H9 (cell line): ENCODE results near the gene KCNN3. TPM values are rescaled to one million over a fixed set of nuclear protein-coding genes. Genes with fewer than 3 reads are reported as not detected.

ENCODE experiments used
- DNase-seq: peaks from one replicate; pipeline ENCODE4 v3.0.0-alpha.2; 2017
- H2AFZ ChIP-seq: one replicate; pipeline ENCODE4 v1.6.1; 2013; ENCODE audit warnings: mild to moderate bottlenecking, low read length, control low read depth, moderate library complexity
- H2AK5ac ChIP-seq: 2 replicates; pipeline ENCODE4 v1.6.1; 2013; ENCODE audit warnings: low read length, control low read depth, mixed read lengths; ENCODE audit not compliant: insufficient read length
- H2BK120ac ChIP-seq: one replicate; pipeline ENCODE4 v1.6.1; 2013; ENCODE audit warnings: low read depth, mild to moderate bottlenecking, low read length, control low read depth, inconsistent platforms; ENCODE audit not compliant: poor library complexity, severe bottlenecking
- H2BK12ac ChIP-seq: 2 replicates; pipeline ENCODE4 v1.6.1; 2013; ENCODE audit warnings: low read length, control low read depth, mixed read lengths, low read depth; ENCODE audit not compliant: insufficient read length
- H2BK15ac ChIP-seq: 2 replicates; pipeline ENCODE4 v1.6.1; 2013; ENCODE audit warnings: low read depth, low read length, control low read depth
- H2BK20ac ChIP-seq: one replicate; pipeline ENCODE4 v1.6.1; 2013; ENCODE audit warnings: low read depth, mild to moderate bottlenecking, low read length, control low read depth, inconsistent platforms; ENCODE audit not compliant: poor library complexity, severe bottlenecking
- H2BK5ac ChIP-seq: 2 replicates; pipeline ENCODE4 v1.6.1; 2013; ENCODE audit warnings: low read length, control low read depth, mixed read lengths; ENCODE audit not compliant: insufficient read length
- H3K14ac ChIP-seq: 2 replicates; pipeline ENCODE4 v1.6.1; 2013; ENCODE audit warnings: low read length, control low read depth; ENCODE audit not compliant: insufficient read depth
- H3K18ac ChIP-seq: 2 replicates; pipeline ENCODE4 v1.6.1; 2013; ENCODE audit warnings: low read depth, mild to moderate bottlenecking, mixed read lengths, low read length, control low read depth; ENCODE audit not compliant: insufficient read length
- H3K23ac ChIP-seq: 2 replicates; pipeline ENCODE4 v1.6.1; 2013; ENCODE audit warnings: low read length, control low read depth, mixed read lengths, low read depth; ENCODE audit not compliant: insufficient read length
- H3K23me2 ChIP-seq: 2 replicates; pipeline ENCODE4 v1.6.1; 2013; ENCODE audit warnings: low read depth, mild to moderate bottlenecking, mixed read lengths, low read length, control low read depth; ENCODE audit not compliant: insufficient read length, poor library complexity, severe bottlenecking
- H3K27ac ChIP-seq: 2 replicates; pipeline ENCODE4 v1.5.1; 2013; ENCODE audit warnings: low read length, control low read depth, mixed read lengths, low read depth; ENCODE audit not compliant: insufficient read length
- H3K27me3 ChIP-seq: 2 replicates; pipeline ENCODE4 v1.6.1; 2013; ENCODE audit warnings: low read length, control low read depth, inconsistent platforms; ENCODE audit not compliant: insufficient read depth
- H3K4ac ChIP-seq: 2 replicates; pipeline ENCODE4 v1.6.1; 2013; ENCODE audit warnings: low read depth, mild to moderate bottlenecking, control low read depth, inconsistent platforms, low read length, moderate library complexity
- H3K4me1 ChIP-seq: 2 replicates; pipeline ENCODE4 v1.6.1; 2013; ENCODE audit warnings: low read length, control low read depth, inconsistent platforms; ENCODE audit not compliant: insufficient read depth
- H3K4me2 ChIP-seq: 2 replicates; pipeline ENCODE4 v1.6.1; 2013; ENCODE audit warnings: low read length, control low read depth, mixed read lengths; ENCODE audit not compliant: insufficient read length, insufficient read depth
- H3K56ac ChIP-seq: 2 replicates; pipeline ENCODE4 v1.6.1; 2013; ENCODE audit warnings: low read depth, mild to moderate bottlenecking, mixed read lengths, low read length, control low read depth; ENCODE audit not compliant: insufficient read length
- H3K79me1 ChIP-seq: 2 replicates; pipeline ENCODE4 v1.6.1; 2013; ENCODE audit warnings: low read depth, mild to moderate bottlenecking, moderate library complexity, low read length, control low read depth, inconsistent platforms; ENCODE audit not compliant: insufficient read depth, poor library complexity, severe bottlenecking
- H3K79me2 ChIP-seq: 2 replicates; pipeline ENCODE4 v1.6.1; 2013; ENCODE audit warnings: low read length, control low read depth, inconsistent platforms; ENCODE audit not compliant: insufficient read depth
- H3K9ac ChIP-seq: 2 replicates; pipeline ENCODE4 v1.6.1; 2013; ENCODE audit warnings: low read length, control low read depth, mixed read lengths; ENCODE audit not compliant: insufficient read length; ENCODE audit errors: extremely low read depth
- H3K9me3 ChIP-seq: one replicate; pipeline ENCODE4 v1.6.1; 2013; ENCODE audit warnings: low read depth, low read length, inconsistent platforms; ENCODE audit not compliant: control insufficient read depth
- H3T11ph ChIP-seq: one replicate; pipeline ENCODE4 v1.6.1; 2013; ENCODE audit warnings: mild to moderate bottlenecking, low read length, control low read depth, inconsistent platforms
- H4K20me1 ChIP-seq: one replicate; pipeline ENCODE4 v1.6.1; 2013; ENCODE audit not compliant: control insufficient read depth, insufficient read length, insufficient read depth
- H4K5ac ChIP-seq: 2 replicates; pipeline ENCODE4 v1.6.1; 2013; ENCODE audit warnings: low read depth, mild to moderate bottlenecking, mixed read lengths, low read length, control low read depth; ENCODE audit not compliant: insufficient read length
- H4K8ac ChIP-seq: replicated peaks from 2 replicates; pipeline ENCODE4 v1.6.1; 2013; ENCODE audit warnings: low read length, control low read depth, mixed read lengths, low read depth; ENCODE audit not compliant: insufficient read length
- H4K91ac ChIP-seq: 2 replicates; pipeline ENCODE4 v1.6.1; 2013; ENCODE audit warnings: low read depth, mild to moderate bottlenecking, moderate library complexity, mixed read lengths, low read length, control low read depth; ENCODE audit not compliant: insufficient read length
- H3K27ac Mint-ChIP-seq, 3 experiments: 2 replicates in 2 of 3; 3 replicates in 1 of 3; pipeline ENCODE4 v1.8.0; 2020 to 2021; ENCODE audit warnings: mixed read lengths in 3 of 3, mild to moderate bottlenecking in 1 of 3, moderate library complexity in 1 of 3
- H3K27me3 Mint-ChIP-seq: 2 replicates; pipeline ENCODE4 v1.8.0; 2021; ENCODE audit warnings: low read depth, mild to moderate bottlenecking, moderate library complexity, mixed read lengths
- H3K36me3 Mint-ChIP-seq, 3 experiments: 2 replicates in 2 of 3; 3 replicates in 1 of 3; pipeline ENCODE4 v1.8.0; 2020 to 2021; ENCODE audit warnings: low read depth in 3 of 3, mixed read lengths in 3 of 3; ENCODE audit not compliant: insufficient read depth in 1 of 3
- H3K4me1 Mint-ChIP-seq, 2 experiments: 2 replicates each; pipeline ENCODE4 v1.8.0; 2020; ENCODE audit warnings: mixed read lengths in 2 of 2
- H3K4me3 Mint-ChIP-seq, 2 experiments: 2 replicates in 1 of 2; 3 replicates in 1 of 2; pipeline ENCODE4 v1.8.0; 2020 to 2021; ENCODE audit warnings: mild to moderate bottlenecking in 2 of 2, mixed read lengths in 2 of 2, moderate library complexity in 1 of 2
- H3K9me3 Mint-ChIP-seq, 2 experiments: 2 replicates in 1 of 2; 3 replicates in 1 of 2; pipeline ENCODE4 v1.8.0; 2020; ENCODE audit warnings: mild to moderate bottlenecking in 2 of 2, mixed read lengths in 2 of 2, moderate library complexity in 1 of 2
- CTCF ChIP-seq: fragments of 200-600 bp; sonication (generic); conservative IDR thresholded peaks from 3 replicates; pipeline ENCODE4 v1.8.0; 2021; ENCODE audit warnings: antibody characterized with exemption, mild to moderate bottlenecking
- WGBS: extraction: QIAGEN DNeasy Blood & Tissue Kit; methylation state at CpG from one replicate; pipeline ENCODE4 v1.1.7; 2013; ENCODE audit warnings: missing lambda C conversion rate, low lambda C conversion rate, mixed read lengths; ENCODE audit not compliant: insufficient read length; ENCODE audit errors: extremely low coverage; 5-methylcytosine and 5-hydroxymethylcytosine counted together
- total RNA-seq: library from RNA; stranded (reverse); gene quantifications from 2 replicates; pipeline ENCODE4 v1.2.1, GENCODE V29; 2021

KCNN3 gene
- total RNA-seq, 1 experiment from 2014 or later = 0.83 TPM

GRCh38 chr1:154661110-154661509, 209.0 kb downstream of the KCNN3 start:
- Histone ChIP-seq H3K56ac (no peak overlapping the region), H3K27ac (no peak overlapping the region), H3T11ph (no peak overlapping the region), H3K4me1 (no peaks in the 10 kb centered on the region), H2BK12ac (no peak overlapping the region), H4K20me1 (no peaks in the 10 kb centered on the region), H3K9me3 (no peaks in the 10 kb centered on the region), H2BK15ac (no peak overlapping the region), H3K4me2 (no peak overlapping the region), H3K14ac (no peak overlapping the region), H3K18ac (no peak overlapping the region), H2BK120ac (no peak overlapping the region), H3K27me3 (no peaks in the 10 kb centered on the region), H3K23me2 (no peaks in the 10 kb centered on the region), H4K8ac (no peak overlapping the region), H4K91ac (no peak overlapping the region), H3K4ac (no peak overlapping the region), H2AFZ (no peak overlapping the region), H3K79me1 (no peaks in the 10 kb centered on the region), H2AK5ac (no peak overlapping the region), H2BK20ac (no peak overlapping the region), H3K9ac (no peak overlapping the region), H4K5ac (no peak overlapping the region), H3K23ac (no peak overlapping the region), H3K79me2 (no peaks in the 10 kb centered on the region), H2BK5ac (no peak overlapping the region)
- no peak overlapping the region for H3K4me3 Mint-ChIP-seq
- H3K27me3 Mint-ChIP-seq = no peaks in the 10 kb centered on the region; the same call in 1 of the 2 replicates
- no peak overlapping the region; a peak in 2 of 7 replicates for H3K27ac Mint-ChIP-seq
- WGBS = no CpG with 5 or more reads among the region's 2 CpGs
- H3K4me1 Mint-ChIP-seq = peaks cover 4 to 7% of the 10 kb centered on the region in 2 experiments
- peak; percentile 30; the same call in 2 of the 3 replicates for TF ChIP-seq CTCF
- no peaks in the 10 kb centered on the region for H3K36me3 Mint-ChIP-seq
- H3K9me3 Mint-ChIP-seq = no peaks in the 10 kb centered on the region
- peak; percentile 44 for DNase-seq
